GM23248 (cell line): ENCODE data around the gene ST3GAL5. TPM values are rescaled to one million over a fixed set of nuclear protein-coding genes. Genes with fewer than 3 reads are reported as not detected.
A peak's percentile ranks its signal among the peaks of the same experiment; 100 is the strongest.

ENCODE experiments used
- DNase-seq: peaks from one replicate; pipeline ENCODE4 v3.0.0-alpha.2; 2015
- H2AFZ ChIP-seq: fragments of 200-600 bp; sonication (generic); 2 replicates; pipeline ENCODE4 v1.6.1; 2016; ENCODE audit warnings: antibody characterized with exemption
- H3F3A ChIP-seq: fragments of 200-600 bp; sonication (generic); 2 replicates; pipeline ENCODE4 v1.6.1; 2016; ENCODE audit warnings: mild to moderate bottlenecking, antibody characterized with exemption, mixed run types; ENCODE audit not compliant: insufficient read depth
- H3K27ac ChIP-seq: fragments of 200-600 bp; sonication (generic); 2 replicates; pipeline ENCODE4 v1.5.1; 2016; ENCODE audit warnings: mild to moderate bottlenecking
- H3K27me3 ChIP-seq: fragments of 200-600 bp; sonication (generic); replicated peaks from 2 replicates; pipeline ENCODE4 v1.6.1; 2016; ENCODE audit warnings: mild to moderate bottlenecking; ENCODE audit not compliant: insufficient read depth
- H3K36me3 ChIP-seq: fragments of 200-600 bp; sonication (generic); 2 replicates; pipeline ENCODE4 v1.6.1; 2016; ENCODE audit warnings: low read depth, mild to moderate bottlenecking
- H3K4me1 ChIP-seq: fragments of 200-600 bp; sonication (generic); 2 replicates; pipeline ENCODE4 v1.6.1; 2016; ENCODE audit warnings: mild to moderate bottlenecking; ENCODE audit not compliant: insufficient read depth
- H3K4me2 ChIP-seq: fragments of 200-600 bp; sonication (generic); one replicate; pipeline ENCODE4 v1.6.1; 2016; ENCODE audit warnings: mild to moderate bottlenecking; ENCODE audit not compliant: unreplicated experiment
- H3K4me3 ChIP-seq: fragments of 200-600 bp; sonication (generic); 2 replicates; pipeline ENCODE4 v1.5.1; 2016; ENCODE audit warnings: mild to moderate bottlenecking
- H3K79me2 ChIP-seq: fragments of 200-600 bp; sonication (generic); 2 replicates; pipeline ENCODE4 v1.6.1; 2016; ENCODE audit warnings: mild to moderate bottlenecking; ENCODE audit not compliant: insufficient read depth
- H3K9ac ChIP-seq: fragments of 200-600 bp; sonication (generic); 2 replicates; pipeline ENCODE4 v1.6.1; 2016; ENCODE audit warnings: mild to moderate bottlenecking
- H3K9me2 ChIP-seq: fragments of 200-600 bp; sonication (generic); 2 replicates; pipeline ENCODE4 v1.6.1; 2016; ENCODE audit warnings: mixed run types, mild to moderate bottlenecking, moderate library complexity; ENCODE audit not compliant: insufficient read depth
- H3K9me3 ChIP-seq: fragments of 200-600 bp; sonication (generic); one replicate; pipeline ENCODE4 v1.6.1; 2017; ENCODE audit warnings: low read depth
- H4K20me1 ChIP-seq: fragments of 200-600 bp; sonication (generic); 2 replicates; pipeline ENCODE4 v1.6.0; 2016; ENCODE audit not compliant: insufficient read depth
- EZH2 ChIP-seq: fragments of 200-600 bp; sonication (generic); IDR thresholded peaks from 2 replicates; pipeline ENCODE4 v1.6.1; 2018; ENCODE audit warnings: antibody characterized with exemption, mild to moderate bottlenecking; ENCODE audit not compliant: insufficient read depth, poor library complexity, severe bottlenecking
- EZH2phosphoT487 ChIP-seq: fragments of 200-600 bp; sonication (generic); IDR thresholded peaks from 2 replicates; pipeline ENCODE4 v1.6.1; 2018; ENCODE audit warnings: antibody characterized with exemption, moderate library complexity, mild to moderate bottlenecking, low read depth; ENCODE audit not compliant: insufficient read depth
- WGBS, 2 experiments: methylation state at CpG; one replicate each; pipeline ENCODE4 v1.1.6; 2015 to 2017; ENCODE audit warnings: low lambda C conversion rate in 2 of 2, low coverage in 1 of 2; ENCODE audit errors: missing lambda C conversion rate in 2 of 2; 5-methylcytosine and 5-hydroxymethylcytosine counted together
- in situ Hi-C: fragments of 300-500 bp; cut with MboI; formaldehyde crosslinking; loops from 2 replicates; pipeline ENCODE4 v1.15.0; 2020
- polyA plus RNA-seq: library from polyadenylated mRNA; unstranded; fragments of >200 nt; fragmentation: Nextera tagmentation; extraction: Ambion mirVana; gene quantifications from 2 replicates; pipeline ENCODE4 v1.2.1, GENCODE V29; 2016
- total RNA-seq: library from RNA; depleted of rRNA; stranded (reverse); fragments of >200 nt; shearing (Covaris generic); gene quantifications from 2 replicates; pipeline ENCODE4 v1.2.3, GENCODE V29; 2014

ST3GAL5 gene
- total and polyA plus RNA-seq, 2 experiments from 2014 or later, result 16.4 to 21.0 TPM

GRCh38 chr2:85827879-85828569 is 60.8 kb downstream of the ST3GAL5 start:
- H3K9me2 ChIP-seq, result no peaks in the 10 kb centered on the region
- WGBS, 2 experiments, result 72 to 77% methylated on average over 18 of the region's 18 CpGs
- H3K9ac ChIP-seq, result no peak overlapping the region
- H3F3A ChIP-seq, result no peaks in the 10 kb centered on the region
- H3K4me1 ChIP-seq, result no peaks in the 10 kb centered on the region
- H4K20me1 ChIP-seq, result no peaks in the 10 kb centered on the region
- no peak overlapping the region for H3K4me2 ChIP-seq
- no peaks in the 10 kb centered on the region for H3K79me2 ChIP-seq
- in situ Hi-C loops, result loop anchor here (5.0 kb wide), 1 partner anchor 254 kb away; no protein-coding TSS in a partner anchor
- no peaks in the 10 kb centered on the region for H3K36me3 ChIP-seq
- 0 out of 2 replicates have a peak overlapping the region, but pooled peaks have one; percentile 50 for H2AFZ ChIP-seq
- H3K27me3 ChIP-seq, result no peaks in the 10 kb centered on the region
- TF ChIP-seq EZH2phosphoT487 (no peak), EZH2 (no peak)
- DNase-seq, result no peak
- no peak overlapping the region for H3K27ac ChIP-seq
- peak overlapping the region; percentile 60; the same call in 1 of the 2 replicates for H3K4me3 ChIP-seq
- H3K9me3 ChIP-seq, result no peaks in the 10 kb centered on the region

- no peaks in the 10 kb centered on the region for H3K4me1 ChIP-seq
- no peak overlapping the region for H3K9ac ChIP-seq
- no peak overlapping the region for H3K27ac ChIP-seq
- peak overlapping the region; percentile 60 for H3K4me3 ChIP-seq
- H3F3A ChIP-seq, result no peaks in the 10 kb centered on the region
- TF ChIP-seq EZH2 (no peak), EZH2phosphoT487 (no peak)
- no peaks in the 10 kb centered on the region for H3K9me2 ChIP-seq
- WGBS, 2 experiments, result 19 to 21% methylated on average over 19 to 20 of the region's 20 CpGs
- no peaks in the 10 kb centered on the region for H3K9me3 ChIP-seq
- no peaks in the 10 kb centered on the region for H3K27me3 ChIP-seq
- 0 out of 2 replicates have a peak overlapping the region, but pooled peaks have one; percentile 50 for H2AFZ ChIP-seq
- DNase-seq, result peak; percentile 88
- no peaks in the 10 kb centered on the region for H3K36me3 ChIP-seq
- H3K79me2 ChIP-seq, result no peaks in the 10 kb centered on the region
- peak overlapping the region; percentile 58 for H3K4me2 ChIP-seq
- in situ Hi-C loops, result loop anchor here (5.0 kb wide), 1 partner anchor 255 kb away; no protein-coding TSS in a partner anchor
- no peaks in the 10 kb centered on the region for H4K20me1 ChIP-seq
These were observed 61.6 kb downstream of the ST3GAL5 start for GRCh38 chr2:85826990-85827878.

DNA sequence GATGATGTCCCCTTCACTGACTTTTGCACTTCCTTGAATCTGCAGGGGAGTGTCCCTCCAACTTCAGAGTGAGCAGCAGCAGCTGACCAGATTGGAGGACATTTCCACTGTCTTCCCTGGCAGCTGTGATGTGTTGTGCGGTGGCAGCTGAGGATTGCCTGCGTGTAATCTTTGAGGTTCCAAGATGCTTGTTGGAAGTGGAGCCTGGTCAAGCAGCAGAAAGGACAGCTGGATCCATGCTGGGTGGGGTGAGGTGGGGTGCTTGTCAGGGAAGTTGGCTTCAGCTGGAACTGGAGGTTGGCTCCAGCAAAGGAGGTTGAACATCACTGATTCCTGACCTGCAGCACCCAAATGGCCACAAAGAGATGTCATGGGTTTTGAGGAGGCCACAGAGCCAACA is 64.8 kb downstream of the ST3GAL5 start:
- Histone ChIP-seq H3K4me2 (no peak overlapping the region), H3K79me2 (no peaks in the 10 kb centered on the region), H3F3A (no peaks in the 10 kb centered on the region), H3K9me2 (no peaks in the 10 kb centered on the region), H3K9me3 (no peaks in the 10 kb centered on the region), H2AFZ (no peak overlapping the region), H3K27me3 (no peaks in the 10 kb centered on the region), H4K20me1 (no peaks in the 10 kb centered on the region), H3K4me1 (no peaks in the 10 kb centered on the region), H3K36me3 (no peaks in the 10 kb centered on the region), H3K9ac (no peak overlapping the region), H3K27ac (no peak overlapping the region), H3K4me3 (no peak overlapping the region)
- TF ChIP-seq EZH2phosphoT487, result no peak
- TF ChIP-seq EZH2, result no peak
- DNase-seq, result no peak
- in situ Hi-C loops, result no loop called here
- 77 to 79% methylated on average over 2 of the region's 2 CpGs for whole genome bisulfite sequencing, 2 experiments

- no peaks in the 10 kb centered on the region for H3K4me1 ChIP-seq
- WGBS, 2 experiments, result 72 to 73% methylated on average over 5 of the region's 5 CpGs
- no peak overlapping the region for H3K9ac ChIP-seq
- TF ChIP-seq EZH2phosphoT487 (no peak), EZH2 (no peak)
- DNase-seq, result no peak
- in situ Hi-C loops, result no loop called here
- H3K9me3 ChIP-seq, result no peaks in the 10 kb centered on the region
- H3K27me3 ChIP-seq, result no peaks in the 10 kb centered on the region
- no peaks in the 10 kb centered on the region for H3K36me3 ChIP-seq
- H2AFZ ChIP-seq, result no peak overlapping the region
- no peak overlapping the region for H3K4me3 ChIP-seq
- H3K9me2 ChIP-seq, result no peaks in the 10 kb centered on the region
- no peak overlapping the region for H3K4me2 ChIP-seq
- H3K79me2 ChIP-seq, result no peaks in the 10 kb centered on the region
- H4K20me1 ChIP-seq, result no peaks in the 10 kb centered on the region
- no peaks in the 10 kb centered on the region for H3F3A ChIP-seq
- no peak overlapping the region for H3K27ac ChIP-seq
These were observed 66.0 kb downstream of the ST3GAL5 start for GRCh38 chr2:85822766-85823165.
